Measurements from ENCODE around the gene CCDC15. TPM values are rescaled to one million over a fixed set of nuclear protein-coding genes. Genes with fewer than 3 reads are reported as not detected.

The CCDC15 gene
- total and polyA plus RNA-seq, 2 experiments from 2014 or later: 1.1 to 2.3 TPM

- DNase-seq (ENCODE audit: low spot score): no peak
- peak overlapping the region; percentile 40 for H3K27ac ChIP-seq
- no peak overlapping the region for H3K4me3 ChIP-seq
- 82% methylated on average over 7 of the region's 7 CpGs for WGBS (ENCODE audit: low lambda C conversion rate, missing lambda C conversion rate)
- H3K36me3 ChIP-seq (replicated peaks; ENCODE audit: insufficient read depth, low read depth): no peaks in the 10 kb centered on the region
- H3K27me3 ChIP-seq: no peaks in the 10 kb centered on the region
- no peaks in the 10 kb centered on the region for H3K9me3 ChIP-seq (ENCODE audit: low read depth)
- H3K9me2 ChIP-seq (replicated peaks; ENCODE audit: insufficient read depth): no peaks in the 10 kb centered on the region
- H3K4me1 ChIP-seq (ENCODE audit: insufficient read depth): peaks cover 21% of the 10 kb centered on the region
- no peak overlapping the region for H3K4me2 ChIP-seq
- no peaks in the 10 kb centered on the region for H4K20me1 ChIP-seq (ENCODE audit: insufficient read depth, poor library complexity, severe bottlenecking)
- TF ChIP-seq EZH2 (IDR thresholded peaks at IDR 0.05; ENCODE audit: borderline replicate concordance) (no peak), EZH2phosphoT487 (IDR thresholded peaks at IDR 0.05; ENCODE audit: low read depth, severe bottlenecking, unreplicated experiment) (no peak), CTCF (IDR thresholded peaks at IDR 0.05; ENCODE audit: poor library complexity) (no peak)
- H3K79me2 ChIP-seq: no peaks in the 10 kb centered on the region
- no peak overlapping the region for H2AFZ ChIP-seq
Observed at GRCh38 chr11:125075242-125075625, 121.2 kb downstream of the CCDC15 start.

- no peaks in the 10 kb centered on the region for H3K9me3 ChIP-seq (ENCODE audit: low read depth)
- H3K27me3 ChIP-seq: no peaks in the 10 kb centered on the region
- peaks cover 19% of the 10 kb centered on the region for H3K4me1 ChIP-seq (ENCODE audit: insufficient read depth)
- H3K9me2 ChIP-seq (replicated peaks; ENCODE audit: insufficient read depth): no peaks in the 10 kb centered on the region
- no peak for DNase-seq (ENCODE audit: low spot score)
- no peak overlapping the region for H2AFZ ChIP-seq
- no peak overlapping the region for H3K4me2 ChIP-seq
- WGBS (ENCODE audit: low lambda C conversion rate, missing lambda C conversion rate): 87% methylated on average over 11 of the region's 11 CpGs
- TF ChIP-seq EZH2 (IDR thresholded peaks at IDR 0.05; ENCODE audit: borderline replicate concordance): no peak
- TF ChIP-seq CTCF (IDR thresholded peaks at IDR 0.05; ENCODE audit: poor library complexity): no peak
- TF ChIP-seq EZH2phosphoT487 (IDR thresholded peaks at IDR 0.05; ENCODE audit: low read depth, severe bottlenecking, unreplicated experiment): no peak
- no peaks in the 10 kb centered on the region for H3K79me2 ChIP-seq
- H3K36me3 ChIP-seq (replicated peaks; ENCODE audit: insufficient read depth, low read depth): no peaks in the 10 kb centered on the region
- H3K4me3 ChIP-seq: no peak overlapping the region
- no peak overlapping the region for H3K27ac ChIP-seq
- no peaks in the 10 kb centered on the region for H4K20me1 ChIP-seq (ENCODE audit: insufficient read depth, poor library complexity, severe bottlenecking)
Observed at GRCh38 chr11:125075900-125076317, 121.9 kb downstream of the CCDC15 start.

GRCh38 chr11:125076378-125076945, 122.5 kb downstream of the CCDC15 start:
- Histone ChIP-seq H3K36me3 (replicated peaks; ENCODE audit: insufficient read depth, low read depth) (no peaks in the 10 kb centered on the region), H3K4me1 (ENCODE audit: insufficient read depth) (peaks cover 14% of the 10 kb centered on the region)
- WGBS (ENCODE audit: low lambda C conversion rate, missing lambda C conversion rate): 78% methylated on average over 14 of the region's 14 CpGs

More at GRCh38 chr11:125076378-125076945, 122.5 kb downstream of the CCDC15 start:
- Histone ChIP-seq H2AFZ (no peak overlapping the region), H3K4me2 (no peak overlapping the region), H3K4me3 (no peak overlapping the region), H3K79me2 (no peaks in the 10 kb centered on the region), H3K9me2 (replicated peaks; ENCODE audit: insufficient read depth) (no peaks in the 10 kb centered on the region), H3K9me3 (ENCODE audit: low read depth) (no peaks in the 10 kb centered on the region), H4K20me1 (ENCODE audit: insufficient read depth, poor library complexity, severe bottlenecking) (no peaks in the 10 kb centered on the region), H3K27me3 (no peaks in the 10 kb centered on the region), H3K27ac (no peak overlapping the region)
- TF ChIP-seq CTCF (IDR thresholded peaks at IDR 0.05; ENCODE audit: poor library complexity) (no peak), EZH2phosphoT487 (IDR thresholded peaks at IDR 0.05; ENCODE audit: low read depth, severe bottlenecking, unreplicated experiment) (no peak), EZH2 (IDR thresholded peaks at IDR 0.05; ENCODE audit: borderline replicate concordance) (no peak)
- no peak for DNase-seq (ENCODE audit: low spot score)
